Activated CD8-positive, alpha-beta T cell treated with anti-CD3 and anti-CD28 coated beads for 36 hours (primary cell): Measurements from ENCODE around the gene HINFP. TPM values are rescaled to one million over a fixed set of nuclear protein-coding genes. Genes with fewer than 3 reads are reported as not detected.

Experiments
- ATAC-seq: fragments of 200-7000 bp; cut with Tn5 transposase; one replicate; pipeline ENCODE4 v1.10.0; 2021; ENCODE audit warnings: mild to moderate bottlenecking, moderate library complexity
- CTCF ChIA-PET: fragments of 350-600 bp; sonication (Branson Sonifier 250); formaldehyde crosslinking; loops from one replicate; lab custom pipeline; 2021; ENCODE audit warnings: antibody characterized with exemption; lab: Charles Lee
- POLR2A ChIA-PET: fragments of 350-600 bp; sonication (Branson Sonifier 250); formaldehyde crosslinking; loops from one replicate; lab custom pipeline; 2021; ENCODE audit warnings: antibody characterized with exemption; lab: Charles Lee
- DNase-seq: peaks from one replicate; pipeline ENCODE4 v3.0.0-alpha.2; 2020
- H3K27ac Mint-ChIP-seq: one replicate; pipeline ENCODE4 v1.8.0; 2021; ENCODE audit warnings: mild to moderate bottlenecking, mixed read lengths
- H3K27me3 Mint-ChIP-seq: one replicate; pipeline ENCODE4 v1.8.0; 2021; ENCODE audit warnings: mixed read lengths
- H3K36me3 Mint-ChIP-seq: one replicate; pipeline ENCODE4 v1.8.0; 2021; ENCODE audit warnings: low read depth, mixed read lengths
- H3K4me1 Mint-ChIP-seq: one replicate; pipeline ENCODE4 v1.8.0; 2021; ENCODE audit warnings: low read depth, mixed read lengths
- H3K4me3 Mint-ChIP-seq: one replicate; pipeline ENCODE4 v1.8.0; 2021; ENCODE audit warnings: mild to moderate bottlenecking, moderate library complexity, mixed read lengths
- H3K9me3 Mint-ChIP-seq: one replicate; pipeline ENCODE4 v1.8.0; 2021; ENCODE audit warnings: mixed read lengths
- intact Hi-C: fragments of 100-400 bp; cut with micrococcal nuclease; formaldehyde crosslinking; loops from one replicate; pipeline ENCODE4 v1.10.0; 2022
- total RNA-seq, 2 experiments: library from RNA; stranded (reverse); gene quantifications; one replicate each; pipeline ENCODE4 v1.2.3, GENCODE V29; 2021
- TF ChIP-seq, protein P1 (sequence below): fragments of 200-600 bp; IDR thresholded peaks from one replicate; pipeline ENCODE4 v1.8.0; 2022; ENCODE audit warnings: antibody characterized with exemption, mild to moderate bottlenecking

The HINFP gene
- total RNA-seq, 2 experiments from 2014 or later: 23.9 to 26.5 TPM

DNA sequence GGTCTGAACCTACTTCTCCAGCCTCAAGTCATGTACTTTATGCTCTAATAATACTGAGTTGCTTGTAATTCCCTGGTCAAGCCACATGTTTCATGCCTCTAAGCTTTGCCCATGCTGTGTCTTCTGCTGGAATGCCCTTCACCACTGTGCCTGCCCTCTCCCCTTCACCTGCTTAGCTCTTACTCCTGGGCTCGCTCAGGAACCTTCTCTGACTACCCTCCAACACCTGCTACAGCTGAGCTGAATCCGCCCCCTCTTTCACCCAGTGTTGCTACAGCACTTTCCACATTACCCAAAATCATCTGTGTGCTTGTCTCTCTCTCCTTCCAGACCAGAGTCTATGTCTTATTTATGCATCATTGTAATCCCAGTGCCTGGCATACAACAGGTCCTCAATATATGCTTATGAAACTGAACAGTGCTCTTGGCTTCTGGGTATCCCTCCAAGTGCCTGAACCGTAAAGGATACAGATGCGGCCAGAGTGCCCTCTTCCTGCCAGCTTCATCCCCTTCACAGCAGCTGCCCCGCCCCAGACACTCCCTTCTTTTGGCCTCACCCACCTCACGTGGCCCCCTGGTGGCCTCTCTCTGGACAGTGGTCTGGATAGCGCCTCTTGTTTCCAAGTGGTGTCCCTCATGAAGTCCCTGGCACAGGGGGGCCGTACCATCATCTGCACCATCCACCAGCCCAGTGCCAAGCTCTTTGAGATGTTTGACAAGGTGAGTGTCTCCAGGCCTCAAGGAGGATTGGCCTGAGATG lies 34.5 kb downstream of the HINFP start:
- no peaks in the 10 kb centered on the region for H3K36me3 Mint-ChIP-seq
- no peak overlapping the region for H3K4me3 Mint-ChIP-seq
- no peaks in the 10 kb centered on the region for H3K9me3 Mint-ChIP-seq
- peaks cover 5% of the 10 kb centered on the region for H3K27me3 Mint-ChIP-seq
- H3K4me1 Mint-ChIP-seq: no peaks in the 10 kb centered on the region
- DNase-seq: peak; percentile 34
- ChIA-PET POLR2A (interaction anchor here (0.5 kb wide), 1 partner anchor 250 kb away, joined by 3 read pairs; no protein-coding TSS in a partner anchor), CTCF (interaction anchor here (0.7 to 1.9 kb wide), 3 partner anchors 8 to 40 kb away, joined by 3 to 7 read pairs (median 3); no protein-coding TSS in a partner anchor)
- TF ChIP-seq, protein P1, sequence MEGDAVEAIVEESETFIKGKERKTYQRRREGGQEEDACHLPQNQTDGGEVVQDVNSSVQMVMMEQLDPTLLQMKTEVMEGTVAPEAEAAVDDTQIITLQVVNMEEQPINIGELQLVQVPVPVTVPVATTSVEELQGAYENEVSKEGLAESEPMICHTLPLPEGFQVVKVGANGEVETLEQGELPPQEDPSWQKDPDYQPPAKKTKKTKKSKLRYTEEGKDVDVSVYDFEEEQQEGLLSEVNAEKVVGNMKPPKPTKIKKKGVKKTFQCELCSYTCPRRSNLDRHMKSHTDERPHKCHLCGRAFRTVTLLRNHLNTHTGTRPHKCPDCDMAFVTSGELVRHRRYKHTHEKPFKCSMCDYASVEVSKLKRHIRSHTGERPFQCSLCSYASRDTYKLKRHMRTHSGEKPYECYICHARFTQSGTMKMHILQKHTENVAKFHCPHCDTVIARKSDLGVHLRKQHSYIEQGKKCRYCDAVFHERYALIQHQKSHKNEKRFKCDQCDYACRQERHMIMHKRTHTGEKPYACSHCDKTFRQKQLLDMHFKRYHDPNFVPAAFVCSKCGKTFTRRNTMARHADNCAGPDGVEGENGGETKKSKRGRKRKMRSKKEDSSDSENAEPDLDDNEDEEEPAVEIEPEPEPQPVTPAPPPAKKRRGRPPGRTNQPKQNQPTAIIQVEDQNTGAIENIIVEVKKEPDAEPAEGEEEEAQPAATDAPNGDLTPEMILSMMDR: no peak
- ATAC-seq: no peak
- H3K27ac Mint-ChIP-seq: no peak overlapping the region
- intact Hi-C loops: no loop called here

DNA sequence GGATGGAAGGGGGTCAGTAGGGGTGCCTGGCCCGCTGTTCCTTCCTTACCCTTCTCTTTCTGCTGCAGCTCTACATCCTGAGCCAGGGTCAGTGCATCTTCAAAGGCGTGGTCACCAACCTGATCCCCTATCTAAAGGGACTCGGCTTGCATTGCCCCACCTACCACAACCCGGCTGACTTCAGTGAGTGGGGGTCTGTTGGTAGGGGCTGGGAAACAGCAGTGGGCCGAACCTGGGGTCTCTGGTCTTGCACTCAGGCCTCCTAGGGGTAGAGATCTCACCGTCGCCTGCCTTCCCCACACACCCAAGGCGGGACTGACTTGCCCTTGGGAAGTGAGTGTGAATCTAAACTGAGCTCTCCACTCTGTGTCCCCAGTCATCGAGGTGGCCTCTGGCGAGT lies 35.1 kb downstream of the HINFP start:
- CTCF ChIA-PET: interaction anchor here (0.9 to 1.2 kb wide), 2 partner anchors 21 to 200 kb away, joined by 3 to 4 read pairs; no protein-coding TSS in a partner anchor
- intact Hi-C loops: no loop called here
- H3K36me3 Mint-ChIP-seq: no peaks in the 10 kb centered on the region
- no peak for DNase-seq
- POLR2A ChIA-PET: interaction anchor here (0.5 kb wide), 1 partner anchor 250 kb away, joined by 3 read pairs; no protein-coding TSS in a partner anchor
- TF ChIP-seq, protein P1: no peak
- no peaks in the 10 kb centered on the region for H3K4me1 Mint-ChIP-seq
- no peak for ATAC-seq
- H3K4me3 Mint-ChIP-seq: no peak overlapping the region
- H3K27me3 Mint-ChIP-seq: peaks cover 5% of the 10 kb centered on the region
- H3K27ac Mint-ChIP-seq: no peak overlapping the region
- H3K9me3 Mint-ChIP-seq: no peaks in the 10 kb centered on the region

DNA sequence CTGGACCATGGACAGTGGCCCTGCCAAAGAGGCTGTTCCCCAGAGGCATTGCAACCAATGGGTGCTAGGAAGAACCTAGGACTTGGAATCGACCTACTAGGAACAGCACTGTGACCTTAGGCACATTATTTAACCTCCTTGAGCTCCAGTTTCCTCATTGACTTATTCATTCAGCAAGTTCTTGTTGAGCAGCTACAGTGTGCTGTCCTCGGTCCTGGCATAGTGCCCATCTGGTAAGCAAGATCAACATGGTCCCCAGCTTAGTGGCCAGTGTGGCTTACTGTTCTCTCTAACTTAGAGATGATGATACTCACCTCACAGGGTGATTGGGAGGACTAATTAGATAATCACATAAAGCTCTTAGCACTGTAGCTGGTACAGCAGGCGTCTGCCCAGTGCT lies 35.7 kb downstream of the HINFP start:
- POLR2A ChIA-PET: interaction anchor here (1.2 kb wide), 1 partner anchor 13 kb away, joined by 3 read pairs; no protein-coding TSS in a partner anchor
- Mint-ChIP-seq H3K27me3 (peaks cover 5% of the 10 kb centered on the region), H3K9me3 (no peaks in the 10 kb centered on the region), H3K27ac (no peak overlapping the region), H3K4me3 (no peak overlapping the region), H3K36me3 (no peaks in the 10 kb centered on the region), H3K4me1 (no peaks in the 10 kb centered on the region)
- TF ChIP-seq, protein P1: no peak
- CTCF ChIA-PET: interaction anchor here (0.9 to 1.2 kb wide), 2 partner anchors 20 to 199 kb away, joined by 3 to 4 read pairs; no protein-coding TSS in a partner anchor
- ATAC-seq (no peak), DNase-seq (no peak)
- intact Hi-C loops: no loop called here

DNA sequence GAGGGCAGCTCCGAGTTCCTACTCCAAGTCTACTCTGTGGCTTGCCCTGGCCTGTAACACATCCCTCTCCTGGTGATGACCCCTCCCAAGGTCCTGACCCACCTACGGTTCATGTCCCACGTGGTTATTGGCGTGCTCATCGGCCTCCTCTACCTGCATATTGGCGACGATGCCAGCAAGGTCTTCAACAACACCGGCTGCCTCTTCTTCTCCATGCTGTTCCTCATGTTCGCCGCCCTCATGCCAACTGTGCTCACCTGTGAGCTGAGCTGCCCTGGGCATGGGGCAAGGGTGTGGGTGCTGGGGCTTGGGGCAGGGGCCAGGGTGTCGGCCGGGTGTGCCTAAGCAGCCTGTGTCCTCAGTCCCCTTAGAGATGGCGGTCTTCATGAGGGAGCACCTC lies 37.1 kb downstream of the HINFP start:
- no peak overlapping the region for H3K4me3 Mint-ChIP-seq
- no peaks in the 10 kb centered on the region for H3K9me3 Mint-ChIP-seq
- no peaks in the 10 kb centered on the region for H3K4me1 Mint-ChIP-seq
- no peak overlapping the region for H3K27ac Mint-ChIP-seq
- no peaks in the 10 kb centered on the region for H3K36me3 Mint-ChIP-seq
- ATAC-seq: no peak
- TF ChIP-seq, protein P1: no peak
- no peak for DNase-seq
- POLR2A ChIA-PET: no interaction called here
- intact Hi-C loops: no loop called here
- peaks cover 5% of the 10 kb centered on the region for H3K27me3 Mint-ChIP-seq
- CTCF ChIA-PET: no interaction called here

DNA sequence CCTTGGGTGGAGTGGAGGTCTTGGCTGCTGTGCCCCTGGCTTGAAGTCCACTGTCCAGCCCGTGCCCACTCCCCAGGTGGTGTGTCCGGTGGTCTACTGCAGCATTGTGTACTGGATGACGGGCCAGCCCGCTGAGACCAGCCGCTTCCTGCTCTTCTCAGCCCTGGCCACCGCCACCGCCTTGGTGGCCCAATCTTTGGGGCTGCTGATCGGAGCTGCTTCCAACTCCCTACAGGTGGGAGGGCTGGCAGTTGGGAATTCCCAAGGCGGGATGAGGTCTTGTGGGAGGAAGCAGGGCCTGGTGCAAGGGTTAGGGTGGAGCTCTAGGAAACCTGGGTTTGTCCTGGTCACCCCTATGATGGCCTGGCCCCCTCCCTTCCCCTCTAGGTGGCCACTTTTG lies 38.8 kb downstream of the HINFP start:
- Mint-ChIP-seq H3K27ac (no peak overlapping the region), H3K9me3 (no peaks in the 10 kb centered on the region), H3K4me1 (no peaks in the 10 kb centered on the region), H3K27me3 (peaks cover 2% of the 10 kb centered on the region), H3K4me3 (no peak overlapping the region), H3K36me3 (no peaks in the 10 kb centered on the region)
- ATAC-seq (no peak), DNase-seq (no peak)
- CTCF ChIA-PET: interaction anchor here (1.1 to 1.6 kb wide), 3 partner anchors 9 to 37 kb away, joined by 3 to 5 read pairs (median 4); partner anchors contain the start of gene NLRX1
- POLR2A ChIA-PET: interaction anchor here (1.0 to 1.2 kb wide), 3 partner anchors 9 to 100 kb away, joined by 3 to 5 read pairs (median 3); no protein-coding TSS in a partner anchor
- TF ChIP-seq, protein P1: no peak
- intact Hi-C loops: no loop called here
